GM19397 (cell line): ENCODE measurements around the gene AIF1.

ENCODE experiments used
- ATAC-seq: cut with Tn5 transposase; IDR thresholded peaks from one replicate; pipeline ENCODE4 v1.9.1; 2021; ENCODE audit warnings: mild to moderate bottlenecking, moderate library complexity; ENCODE audit not compliant: unreplicated experiment

AIF1 gene

DNA sequence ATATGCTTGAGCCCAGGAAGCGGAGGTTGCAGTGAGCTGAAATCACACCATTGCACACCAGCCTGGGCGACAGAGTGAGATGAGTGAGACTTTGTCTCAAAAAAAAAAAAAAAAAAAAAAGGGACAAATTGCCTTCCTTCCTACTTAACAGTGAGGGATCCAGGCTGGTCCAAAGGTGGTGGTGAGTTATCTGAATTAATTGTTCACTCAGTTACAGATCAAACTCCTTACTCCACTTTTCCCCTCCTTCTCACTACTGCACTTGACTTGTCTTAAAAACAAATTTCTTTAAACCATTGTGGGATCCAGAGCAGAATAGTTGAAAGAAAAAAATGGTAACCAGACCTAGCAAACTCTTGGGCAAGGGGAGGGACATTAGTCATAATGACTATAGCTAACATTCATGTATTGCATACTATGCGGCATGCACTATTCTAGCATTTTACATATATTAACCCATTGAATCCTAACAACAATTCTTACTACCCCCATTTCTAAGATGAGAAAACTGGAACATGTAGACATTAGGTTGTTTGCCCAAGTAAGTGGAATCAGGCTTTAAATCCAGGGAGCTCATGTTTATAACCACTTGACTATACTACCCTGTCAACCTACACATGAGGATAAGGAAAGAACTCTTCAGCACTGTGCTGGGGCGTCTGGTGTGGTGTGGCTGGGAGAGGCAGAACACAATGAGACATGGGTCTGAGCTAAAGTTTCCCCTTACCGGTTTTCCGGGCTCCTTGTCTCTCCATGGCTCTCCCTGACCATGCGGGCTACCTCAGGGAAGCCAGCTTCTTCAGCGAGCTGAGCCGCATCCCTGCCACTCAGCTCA is 48.3 kb downstream of the AIF1 start:
- ATAC-seq, result no peak

DNA sequence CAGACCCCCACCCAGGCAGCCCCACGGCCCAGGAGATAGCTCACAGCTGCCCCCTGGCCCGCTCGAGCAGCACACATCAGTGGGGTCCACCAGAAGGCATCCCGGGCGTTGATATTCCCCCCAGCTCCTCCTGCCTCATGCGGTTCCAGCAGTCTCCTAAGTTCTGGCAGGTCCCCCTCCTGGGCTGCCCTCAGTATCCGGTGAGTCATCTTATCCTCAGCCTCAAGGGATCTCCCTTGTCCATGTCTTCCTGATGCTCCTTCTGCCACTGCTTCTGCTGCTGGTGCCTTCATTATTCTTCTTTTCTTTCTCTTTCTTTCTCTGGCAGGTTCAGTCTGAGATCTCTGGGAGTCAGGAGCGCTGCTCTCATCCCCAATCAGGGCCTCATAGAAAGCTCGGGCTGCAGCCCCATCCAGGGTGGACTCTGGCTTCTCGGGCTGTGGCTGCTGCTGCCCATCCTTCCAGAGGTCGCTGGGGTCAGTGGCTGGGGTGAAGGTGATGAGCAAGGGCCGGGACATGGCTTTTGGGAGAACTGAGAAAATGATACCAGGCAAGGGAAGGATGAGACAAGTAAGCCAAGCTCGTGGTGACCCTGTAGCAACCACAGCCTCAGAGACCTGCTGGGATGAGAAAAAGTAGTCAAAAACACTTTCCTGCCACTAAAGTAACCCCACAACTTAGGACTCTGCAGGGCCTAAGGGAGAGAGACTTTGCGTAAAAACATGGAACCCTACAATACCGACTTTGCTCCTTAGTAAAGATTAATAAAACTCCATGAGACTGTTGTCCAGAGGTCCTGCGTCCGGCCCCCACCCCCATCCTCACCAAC is 49.1 kb downstream of the AIF1 start:
- no peak for ATAC-seq

DNA sequence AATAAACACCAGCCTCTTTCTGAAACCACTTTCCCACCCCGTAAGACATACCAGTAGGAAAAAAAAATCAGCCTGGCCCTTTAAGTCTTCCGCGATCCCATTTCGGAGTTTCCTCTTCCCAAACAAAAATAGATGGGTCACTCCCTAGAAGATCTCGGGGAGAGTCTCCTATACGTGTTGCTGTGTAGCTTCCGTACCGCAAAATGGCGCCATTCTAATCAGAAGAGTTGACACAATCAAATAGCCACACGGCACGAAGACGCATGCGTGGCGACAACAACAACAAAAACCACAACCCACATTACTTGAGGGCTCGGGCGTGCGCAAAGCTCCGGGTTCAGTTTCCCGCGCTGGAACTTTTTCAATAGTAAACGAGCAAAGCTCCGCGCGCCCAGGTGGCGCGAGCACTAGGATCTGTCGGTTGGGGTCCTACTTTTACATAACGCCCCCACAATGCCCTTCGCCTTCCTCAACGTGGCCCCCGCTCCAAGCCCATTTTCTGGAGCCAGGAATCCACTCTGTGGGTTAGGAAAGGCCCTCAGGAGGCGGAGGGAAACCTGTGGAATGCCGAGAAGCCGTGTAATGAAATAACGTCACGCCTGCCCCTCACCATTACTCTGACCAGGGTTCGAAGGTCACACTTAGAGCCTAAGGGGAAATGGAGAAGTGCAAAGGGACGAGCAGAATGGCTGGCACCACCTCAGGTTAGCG is 49.9 kb downstream of the AIF1 start, which contains the start of gene GPANK1:
Gene GPANK1, minus strand, starts transcription at position 208 of the 711 bp plus-strand sequence. CDS start 519 bp downstream, outside the sequence.
- peak; percentile 23 for ATAC-seq

DNA sequence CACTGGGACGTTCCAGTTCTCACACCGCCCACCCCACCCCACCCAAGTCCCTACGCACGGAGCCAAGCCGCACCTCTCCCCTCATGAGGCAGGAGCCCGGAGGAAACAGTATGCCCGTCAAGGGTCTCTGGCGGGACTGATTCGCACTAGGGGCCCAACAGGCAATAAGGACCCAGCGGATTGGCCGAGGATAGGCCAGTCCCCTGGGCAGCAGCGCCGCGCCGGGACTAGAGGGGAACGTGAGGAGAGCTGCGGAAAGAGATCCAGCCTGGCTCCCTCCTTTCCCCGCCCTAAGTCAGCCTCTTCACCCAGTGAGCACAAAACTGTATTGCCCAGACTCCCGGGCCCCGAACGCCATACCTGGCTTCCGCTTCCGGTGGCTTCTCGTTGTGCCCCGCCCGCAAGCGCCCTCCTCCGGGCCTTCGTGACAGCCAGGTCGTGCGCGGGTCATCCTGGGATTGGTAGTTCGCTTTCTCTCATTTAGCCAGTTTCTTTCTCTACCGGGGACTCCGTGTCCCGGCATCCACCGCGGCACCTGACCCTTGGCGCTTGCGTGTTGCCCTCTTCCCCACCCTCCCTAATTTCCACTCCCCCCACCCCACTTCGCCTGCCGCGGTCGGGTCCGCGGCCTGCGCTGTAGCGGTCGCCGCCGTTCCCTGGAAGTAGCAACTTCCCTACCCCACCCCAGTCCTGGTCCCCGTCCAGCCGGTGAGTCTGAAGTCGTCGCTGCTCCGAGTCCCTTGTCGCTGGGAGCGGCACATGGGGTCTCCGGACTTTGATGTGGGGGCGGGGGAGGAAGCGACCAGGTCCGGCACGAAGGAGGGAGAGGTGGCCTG is 50.7 kb downstream of the AIF1 start, which contains the start of gene CSNK2B:
Gene CSNK2B, plus strand, starts transcription at position 580 of the 836 bp plus-strand sequence. CDS start 752 bp downstream, outside the sequence.
- peak; percentile 74 for ATAC-seq

DNA sequence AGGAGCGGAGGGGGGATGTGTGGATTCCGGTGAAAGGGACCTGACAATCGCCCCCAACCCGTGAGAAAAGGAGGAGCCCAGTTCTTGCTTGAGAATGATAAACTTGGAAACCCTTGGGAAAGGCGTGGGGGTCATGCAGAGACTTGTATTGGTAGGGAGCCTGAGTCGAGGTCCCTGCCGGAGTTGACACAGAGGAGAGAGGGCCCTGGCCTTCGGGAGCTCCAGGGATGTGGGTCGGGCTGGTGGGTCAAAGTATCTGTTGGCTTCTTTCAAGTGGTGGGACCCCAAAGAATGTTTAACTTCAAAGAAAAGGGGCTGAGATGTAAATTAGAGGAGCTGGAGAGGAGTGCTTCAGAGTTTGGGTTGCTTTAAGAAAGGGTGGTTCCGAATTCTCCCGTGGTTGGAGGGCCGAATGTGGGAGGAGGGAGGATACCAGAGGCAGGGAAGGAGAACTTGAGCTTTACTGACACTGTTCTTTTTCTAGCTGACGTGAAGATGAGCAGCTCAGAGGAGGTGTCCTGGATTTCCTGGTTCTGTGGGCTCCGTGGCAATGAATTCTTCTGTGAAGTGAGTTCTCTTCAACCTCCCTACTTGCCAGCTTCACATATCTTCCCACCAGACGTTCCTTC is 51.4 kb downstream of the AIF1 start:
- no peak for ATAC-seq
